ENCODE data around the gene TFR2. TPM values are rescaled to one million over a fixed set of nuclear protein-coding genes. Genes with fewer than 3 reads are reported as not detected.
A peak's percentile ranks its signal among the peaks of the same experiment; 100 is the strongest.

Gene TFR2
- total and polyA plus RNA-seq, 9 of the 15 experiments (the other 6 are each of a cell fraction or from before 2014, with no cell fraction given), result 3.8 to 123 (median 51.1) TPM

DNA sequence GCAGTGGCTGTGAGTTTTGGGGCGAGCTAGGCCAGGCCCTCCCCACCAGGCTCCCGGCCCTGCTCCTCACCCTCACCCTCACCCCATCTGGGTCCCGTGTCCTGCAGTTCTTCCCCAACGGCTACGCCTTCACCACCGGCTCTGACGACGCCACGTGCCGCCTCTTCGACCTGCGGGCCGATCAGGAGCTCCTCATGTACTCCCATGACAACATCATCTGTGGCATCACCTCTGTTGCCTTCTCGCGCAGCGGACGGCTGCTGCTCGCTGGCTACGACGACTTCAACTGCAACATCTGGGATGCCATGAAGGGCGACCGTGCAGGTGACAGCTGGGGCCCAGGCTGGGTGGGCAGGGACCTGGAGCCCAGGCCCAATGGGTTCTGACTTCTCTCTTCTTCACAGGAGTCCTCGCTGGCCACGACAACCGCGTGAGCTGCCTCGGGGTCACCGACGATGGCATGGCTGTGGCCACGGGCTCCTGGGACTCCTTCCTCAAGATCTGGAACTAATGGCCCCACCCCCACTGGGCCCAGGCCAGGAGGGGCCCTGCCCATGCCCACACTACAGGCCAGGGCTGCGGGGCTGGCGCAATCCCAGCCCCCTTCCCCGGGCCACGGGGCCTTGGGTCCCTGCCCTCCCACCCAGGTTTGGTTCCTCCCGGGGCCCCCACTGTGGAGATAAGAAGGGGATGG, 37.1 kb upstream of the TFR2 start (continued):
- TF ChIP-seq NFIC (IDR thresholded peaks at IDR 0.05) (0 out of 2 replicates have a peak, but pooled peaks have one; percentile 4), SOX6 (IDR thresholded peaks at IDR 0.05) (no peak), STAT5A (IDR thresholded peaks at IDR 0.05; ENCODE audit: borderline replicate concordance, low read length) (no peak), POLR2A (conservative IDR thresholded peaks at IDR 0.05) (peak; percentile 59), MIER1 (IDR thresholded peaks at IDR 0.05; ENCODE audit: low read depth) (no peak), MEF2D (tag; conservative IDR thresholded peaks at IDR 0.05; ENCODE audit: low read depth) (no peak), RBM14 (IDR thresholded peaks at IDR 0.05; ENCODE audit: borderline replicate concordance, insufficient read depth, low read depth, low read length) (peak; percentile 74; the same call in 1 of the 2 replicates), CEBPB (tag; IDR thresholded peaks at IDR 0.05) (no peak), ZBED1 (IDR thresholded peaks at IDR 0.05) (no peak), DACH1 (IDR thresholded peaks at IDR 0.05; ENCODE audit: partially characterized antibody) (no peak), MXI1 (IDR thresholded peaks at IDR 0.05; ENCODE audit: low read depth, low read length) (no peak), SMARCA5 (IDR thresholded peaks at IDR 0.05) (no peak), STAT5B (CRISPR knock-in tag; IDR thresholded peaks at IDR 0.05) (no peak)
- TF ChIP-seq, protein P1, sequence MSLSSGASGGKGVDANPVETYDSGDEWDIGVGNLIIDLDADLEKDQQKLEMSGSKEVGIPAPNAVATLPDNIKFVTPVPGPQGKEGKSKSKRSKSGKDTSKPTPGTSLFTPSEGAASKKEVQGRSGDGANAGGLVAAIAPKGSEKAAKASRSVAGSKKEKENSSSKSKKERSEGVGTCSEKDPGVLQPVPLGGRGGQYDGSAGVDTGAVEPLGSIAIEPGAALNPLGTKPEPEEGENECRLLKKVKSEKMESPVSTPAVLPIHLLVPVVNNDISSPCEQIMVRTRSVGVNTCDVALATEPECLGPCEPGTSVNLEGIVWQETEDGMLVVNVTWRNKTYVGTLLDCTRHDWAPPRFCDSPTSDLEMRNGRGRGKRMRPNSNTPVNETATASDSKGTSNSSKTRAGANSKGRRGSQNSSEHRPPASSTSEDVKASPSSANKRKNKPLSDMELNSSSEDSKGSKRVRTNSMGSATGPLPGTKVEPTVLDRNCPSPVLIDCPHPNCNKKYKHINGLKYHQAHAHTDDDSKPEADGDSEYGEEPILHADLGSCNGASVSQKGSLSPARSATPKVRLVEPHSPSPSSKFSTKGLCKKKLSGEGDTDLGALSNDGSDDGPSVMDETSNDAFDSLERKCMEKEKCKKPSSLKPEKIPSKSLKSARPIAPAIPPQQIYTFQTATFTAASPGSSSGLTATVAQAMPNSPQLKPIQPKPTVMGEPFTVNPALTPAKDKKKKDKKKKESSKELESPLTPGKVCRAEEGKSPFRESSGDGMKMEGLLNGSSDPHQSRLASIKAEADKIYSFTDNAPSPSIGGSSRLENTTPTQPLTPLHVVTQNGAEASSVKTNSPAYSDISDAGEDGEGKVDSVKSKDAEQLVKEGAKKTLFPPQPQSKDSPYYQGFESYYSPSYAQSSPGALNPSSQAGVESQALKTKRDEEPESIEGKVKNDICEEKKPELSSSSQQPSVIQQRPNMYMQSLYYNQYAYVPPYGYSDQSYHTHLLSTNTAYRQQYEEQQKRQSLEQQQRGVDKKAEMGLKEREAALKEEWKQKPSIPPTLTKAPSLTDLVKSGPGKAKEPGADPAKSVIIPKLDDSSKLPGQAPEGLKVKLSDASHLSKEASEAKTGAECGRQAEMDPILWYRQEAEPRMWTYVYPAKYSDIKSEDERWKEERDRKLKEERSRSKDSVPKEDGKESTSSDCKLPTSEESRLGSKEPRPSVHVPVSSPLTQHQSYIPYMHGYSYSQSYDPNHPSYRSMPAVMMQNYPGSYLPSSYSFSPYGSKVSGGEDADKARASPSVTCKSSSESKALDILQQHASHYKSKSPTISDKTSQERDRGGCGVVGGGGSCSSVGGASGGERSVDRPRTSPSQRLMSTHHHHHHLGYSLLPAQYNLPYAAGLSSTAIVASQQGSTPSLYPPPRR (CRISPR knock-in tag; IDR thresholded peaks at IDR 0.05; ENCODE audit: borderline replicate concordance), result no peak
- TF ChIP-seq, protein P2, sequence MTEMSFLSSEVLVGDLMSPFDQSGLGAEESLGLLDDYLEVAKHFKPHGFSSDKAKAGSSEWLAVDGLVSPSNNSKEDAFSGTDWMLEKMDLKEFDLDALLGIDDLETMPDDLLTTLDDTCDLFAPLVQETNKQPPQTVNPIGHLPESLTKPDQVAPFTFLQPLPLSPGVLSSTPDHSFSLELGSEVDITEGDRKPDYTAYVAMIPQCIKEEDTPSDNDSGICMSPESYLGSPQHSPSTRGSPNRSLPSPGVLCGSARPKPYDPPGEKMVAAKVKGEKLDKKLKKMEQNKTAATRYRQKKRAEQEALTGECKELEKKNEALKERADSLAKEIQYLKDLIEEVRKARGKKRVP (CRISPR knock-in tag; IDR thresholded peaks at IDR 0.05), result no peak
- TF ChIP-seq, protein P3, sequence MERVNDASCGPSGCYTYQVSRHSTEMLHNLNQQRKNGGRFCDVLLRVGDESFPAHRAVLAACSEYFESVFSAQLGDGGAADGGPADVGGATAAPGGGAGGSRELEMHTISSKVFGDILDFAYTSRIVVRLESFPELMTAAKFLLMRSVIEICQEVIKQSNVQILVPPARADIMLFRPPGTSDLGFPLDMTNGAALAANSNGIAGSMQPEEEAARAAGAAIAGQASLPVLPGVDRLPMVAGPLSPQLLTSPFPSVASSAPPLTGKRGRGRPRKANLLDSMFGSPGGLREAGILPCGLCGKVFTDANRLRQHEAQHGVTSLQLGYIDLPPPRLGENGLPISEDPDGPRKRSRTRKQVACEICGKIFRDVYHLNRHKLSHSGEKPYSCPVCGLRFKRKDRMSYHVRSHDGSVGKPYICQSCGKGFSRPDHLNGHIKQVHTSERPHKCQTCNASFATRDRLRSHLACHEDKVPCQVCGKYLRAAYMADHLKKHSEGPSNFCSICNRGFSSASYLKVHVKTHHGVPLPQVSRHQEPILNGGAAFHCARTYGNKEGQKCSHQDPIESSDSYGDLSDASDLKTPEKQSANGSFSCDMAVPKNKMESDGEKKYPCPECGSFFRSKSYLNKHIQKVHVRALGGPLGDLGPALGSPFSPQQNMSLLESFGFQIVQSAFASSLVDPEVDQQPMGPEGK (CRISPR knock-in tag; IDR thresholded peaks at IDR 0.05; ENCODE audit: borderline replicate concordance), result no peak
- TF ChIP-seq, protein P4, sequence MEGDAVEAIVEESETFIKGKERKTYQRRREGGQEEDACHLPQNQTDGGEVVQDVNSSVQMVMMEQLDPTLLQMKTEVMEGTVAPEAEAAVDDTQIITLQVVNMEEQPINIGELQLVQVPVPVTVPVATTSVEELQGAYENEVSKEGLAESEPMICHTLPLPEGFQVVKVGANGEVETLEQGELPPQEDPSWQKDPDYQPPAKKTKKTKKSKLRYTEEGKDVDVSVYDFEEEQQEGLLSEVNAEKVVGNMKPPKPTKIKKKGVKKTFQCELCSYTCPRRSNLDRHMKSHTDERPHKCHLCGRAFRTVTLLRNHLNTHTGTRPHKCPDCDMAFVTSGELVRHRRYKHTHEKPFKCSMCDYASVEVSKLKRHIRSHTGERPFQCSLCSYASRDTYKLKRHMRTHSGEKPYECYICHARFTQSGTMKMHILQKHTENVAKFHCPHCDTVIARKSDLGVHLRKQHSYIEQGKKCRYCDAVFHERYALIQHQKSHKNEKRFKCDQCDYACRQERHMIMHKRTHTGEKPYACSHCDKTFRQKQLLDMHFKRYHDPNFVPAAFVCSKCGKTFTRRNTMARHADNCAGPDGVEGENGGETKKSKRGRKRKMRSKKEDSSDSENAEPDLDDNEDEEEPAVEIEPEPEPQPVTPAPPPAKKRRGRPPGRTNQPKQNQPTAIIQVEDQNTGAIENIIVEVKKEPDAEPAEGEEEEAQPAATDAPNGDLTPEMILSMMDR (IDR thresholded peaks at IDR 0.05 in 2 of 3, conservative IDR thresholded peaks at IDR 0.05 in 1 of 3; ENCODE audit: insufficient read depth in 2 of 3, low read depth in 1 of 3, low read length in 3 of 3), result no peak
- TF ChIP-seq, protein P5, sequence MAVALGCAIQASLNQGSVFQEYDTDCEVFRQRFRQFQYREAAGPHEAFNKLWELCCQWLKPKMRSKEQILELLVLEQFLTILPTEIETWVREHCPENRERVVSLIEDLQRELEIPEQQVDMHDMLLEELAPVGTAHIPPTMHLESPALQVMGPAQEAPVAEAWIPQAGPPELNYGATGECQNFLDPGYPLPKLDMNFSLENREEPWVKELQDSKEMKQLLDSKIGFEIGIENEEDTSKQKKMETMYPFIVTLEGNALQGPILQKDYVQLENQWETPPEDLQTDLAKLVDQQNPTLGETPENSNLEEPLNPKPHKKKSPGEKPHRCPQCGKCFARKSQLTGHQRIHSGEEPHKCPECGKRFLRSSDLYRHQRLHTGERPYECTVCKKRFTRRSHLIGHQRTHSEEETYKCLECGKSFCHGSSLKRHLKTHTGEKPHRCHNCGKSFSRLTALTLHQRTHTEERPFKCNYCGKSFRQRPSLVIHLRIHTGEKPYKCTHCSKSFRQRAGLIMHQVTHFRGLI (CRISPR knock-in tag; IDR thresholded peaks at IDR 0.05), result no peak

Measured in K562 (cell line).